Dermis blood vessel endothelial cell (primary cell): Measurements from ENCODE around the gene TPH2. TPM values are rescaled to one million over a fixed set of nuclear protein-coding genes. Genes with fewer than 3 reads are reported as not detected.

Source experiments
- DNase-seq: peaks from one replicate; pipeline ENCODE4 v3.0.0; 2010
- total RNA-seq: library from RNA; depleted of rRNA; stranded (reverse); fragments of >200 nt; gene quantifications from 2 replicates; pipeline ENCODE4 v1.2.3, GENCODE V29; 2014

The TPH2 gene
- total RNA-seq, 1 donor from 2014 or later, result not detected

DNA sequence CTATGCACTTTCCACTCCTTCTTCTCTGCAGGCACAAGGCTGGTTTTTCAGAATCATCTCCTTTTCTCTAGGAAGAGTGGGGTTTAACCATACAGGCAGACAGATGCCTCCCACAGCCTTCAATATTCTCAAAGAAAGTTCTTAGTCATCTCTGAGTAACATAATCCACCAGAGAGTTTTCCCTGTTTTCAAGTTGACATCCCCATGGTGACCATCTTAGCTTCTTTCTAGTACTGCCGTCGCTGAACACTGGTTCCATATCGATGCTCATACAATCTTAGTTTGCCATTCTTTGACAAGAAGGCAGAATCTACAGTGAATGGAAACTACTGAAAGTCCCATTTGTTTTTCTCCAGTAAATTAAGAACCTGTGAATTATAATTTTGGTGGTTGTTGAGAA lies 28.6 kb downstream of the TPH2 start:
- DNase-seq, result no peak

DNA sequence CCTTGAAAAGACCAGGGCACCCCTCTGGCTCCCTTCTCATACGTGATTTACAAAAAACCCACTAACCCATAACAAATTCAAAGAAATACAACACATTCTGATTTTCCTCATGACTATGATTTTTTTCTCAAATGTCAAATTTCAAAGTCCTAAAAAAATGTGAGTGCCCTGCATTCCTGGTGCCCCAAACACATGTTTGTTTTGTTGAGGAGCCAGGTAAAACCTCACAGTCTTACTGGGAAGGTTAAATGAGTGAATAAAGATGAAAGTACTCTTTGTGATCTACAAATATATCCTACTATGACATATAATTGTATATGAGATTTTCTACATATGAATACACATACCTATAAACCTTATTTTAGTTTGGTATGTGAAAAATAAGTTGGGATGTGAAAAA lies 30.7 kb downstream of the TPH2 start:
- DNase-seq, result no peak

DNA sequence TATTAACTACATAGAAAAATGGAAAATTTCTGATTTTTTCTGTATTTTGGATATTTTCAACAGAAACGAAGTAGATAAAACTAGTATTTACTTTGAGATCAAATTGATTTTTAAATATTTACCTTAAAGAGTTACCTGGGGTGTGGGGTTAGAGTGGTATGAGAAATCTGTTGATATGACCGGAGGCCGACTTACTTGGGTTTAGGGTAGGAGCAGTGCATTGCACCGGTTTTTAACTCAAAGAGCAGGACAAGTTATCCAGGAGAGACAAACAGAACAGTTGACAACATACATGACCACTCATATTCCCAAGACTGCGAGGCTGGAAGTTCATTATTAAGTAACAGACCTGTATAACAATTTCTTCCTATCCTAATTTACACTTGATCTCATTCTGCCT lies 31.4 kb downstream of the TPH2 start:
- no peak for DNase-seq

DNA sequence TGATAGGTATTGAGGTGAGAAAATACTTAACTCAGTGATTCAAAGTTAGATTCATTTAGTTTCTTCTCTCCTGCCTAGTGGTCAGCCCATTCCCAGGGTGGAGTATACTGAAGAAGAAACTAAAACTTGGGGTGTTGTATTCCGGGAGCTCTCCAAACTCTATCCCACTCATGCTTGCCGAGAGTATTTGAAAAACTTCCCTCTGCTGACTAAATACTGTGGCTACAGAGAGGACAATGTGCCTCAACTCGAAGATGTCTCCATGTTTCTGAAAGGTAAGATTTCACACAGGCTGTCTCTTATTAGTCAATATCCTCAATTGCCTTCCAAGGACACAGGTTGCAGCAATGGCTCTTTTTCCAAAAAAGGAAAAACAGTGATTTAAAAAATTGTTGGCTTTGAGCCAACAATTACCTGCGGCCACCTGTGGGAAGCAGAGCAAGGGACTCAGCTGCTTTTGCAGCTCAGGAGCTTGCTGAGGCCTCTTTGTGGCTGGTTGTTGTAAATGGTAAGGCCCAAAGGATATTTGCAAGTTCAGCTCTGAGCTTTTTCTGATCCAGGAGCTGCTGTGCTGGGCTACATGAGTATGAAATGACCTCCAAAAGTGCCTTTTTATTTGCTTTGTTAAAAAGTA lies 33.9 kb downstream of the TPH2 start:
- no peak for DNase-seq

DNA sequence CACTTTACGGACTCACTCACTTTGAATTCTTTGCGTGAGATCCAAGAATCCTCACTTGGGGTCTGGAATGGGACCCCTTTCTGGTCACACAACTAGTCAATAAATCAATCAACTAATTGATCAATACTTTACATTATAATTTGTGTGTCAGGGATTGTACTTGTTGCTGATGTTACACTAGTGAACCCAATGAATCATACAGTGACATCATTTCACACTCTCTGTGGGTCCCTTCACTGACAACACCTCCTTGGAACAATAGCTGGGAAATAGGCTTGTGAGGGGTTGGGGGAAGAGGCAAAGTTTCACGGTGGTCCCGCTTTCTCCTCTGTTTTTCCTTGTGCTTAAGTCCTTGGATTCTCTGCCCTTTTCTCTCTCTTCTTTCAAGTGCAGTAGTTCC lies 35.0 kb downstream of the TPH2 start:
- no peak for DNase-seq

DNA sequence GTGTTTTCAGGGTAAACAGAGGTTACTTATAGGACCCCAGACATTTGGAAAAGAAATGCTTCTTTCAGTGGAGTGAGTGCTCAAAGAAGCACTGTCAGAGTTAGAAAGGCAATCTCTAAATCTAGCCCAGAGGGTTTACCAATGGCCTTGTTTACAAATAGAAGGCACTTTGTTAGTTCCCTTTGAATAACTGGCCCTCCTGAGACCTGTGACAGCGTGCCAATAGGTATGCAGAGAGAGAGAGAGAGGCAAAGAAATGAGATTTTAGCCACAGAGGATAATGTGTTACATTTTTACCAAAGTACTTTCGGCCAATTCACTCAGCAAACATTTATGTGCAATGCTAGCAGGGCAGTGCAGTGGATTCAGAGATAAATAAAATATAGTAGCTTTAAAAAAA lies 41.9 kb downstream of the TPH2 start:
- DNase-seq, result no peak

DNA sequence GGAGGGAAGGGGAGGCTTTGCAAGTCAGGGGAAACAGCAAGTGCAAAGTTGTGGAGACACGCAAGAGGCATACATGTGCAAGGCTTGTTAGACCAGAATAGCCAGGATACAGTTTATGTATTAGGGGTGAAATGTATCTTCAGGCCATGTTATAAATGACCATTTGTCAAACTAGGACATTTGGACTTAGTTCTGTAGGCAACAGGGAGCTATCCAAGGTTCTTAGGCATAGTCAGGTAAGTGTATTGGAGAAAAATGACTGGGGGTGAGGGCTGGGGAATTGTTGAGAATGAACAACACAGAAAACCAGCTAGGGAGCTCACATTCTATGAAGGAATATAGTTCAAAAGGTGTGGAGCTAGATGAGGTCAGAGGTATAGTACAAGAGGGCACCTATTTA lies 42.5 kb downstream of the TPH2 start:
- no peak for DNase-seq

DNA sequence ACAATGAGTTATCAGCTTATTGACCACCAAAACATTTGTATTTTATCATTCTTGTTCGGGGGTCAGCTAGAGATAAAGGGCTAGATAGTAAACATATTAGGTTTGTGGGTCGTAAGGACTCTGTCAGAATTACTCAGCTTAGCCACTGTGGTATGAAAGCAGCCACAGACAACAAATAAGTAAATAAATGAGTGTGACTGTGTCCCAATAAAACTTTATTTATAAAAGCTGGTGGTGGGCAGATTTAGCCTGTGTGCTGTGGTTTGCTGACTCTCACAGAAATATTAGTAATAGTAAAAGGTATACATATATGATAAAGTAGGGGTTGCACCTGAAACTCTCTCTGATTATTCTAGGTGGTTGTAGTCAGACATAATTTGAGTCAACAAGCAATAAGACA lies 56.1 kb downstream of the TPH2 start:
- no peak for DNase-seq

DNA sequence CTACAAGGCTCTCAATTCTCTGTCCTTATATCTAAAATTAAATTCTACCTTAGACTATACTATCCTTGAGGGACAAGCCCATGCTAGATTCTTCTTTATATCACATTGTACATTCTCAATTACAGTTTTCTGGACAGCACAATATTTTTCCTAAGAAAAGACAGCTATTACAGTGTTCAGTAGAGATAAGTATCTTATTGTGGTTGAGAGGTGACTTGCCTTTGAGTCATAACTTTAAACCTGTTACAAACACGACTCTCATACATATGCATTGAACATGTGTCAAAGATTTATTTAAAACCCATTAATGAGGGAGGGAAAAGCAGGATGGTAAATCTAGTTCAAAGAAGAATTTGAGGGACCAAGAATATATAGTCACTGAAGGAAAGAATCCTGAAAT lies 61.1 kb downstream of the TPH2 start:
- DNase-seq, result no peak

DNA sequence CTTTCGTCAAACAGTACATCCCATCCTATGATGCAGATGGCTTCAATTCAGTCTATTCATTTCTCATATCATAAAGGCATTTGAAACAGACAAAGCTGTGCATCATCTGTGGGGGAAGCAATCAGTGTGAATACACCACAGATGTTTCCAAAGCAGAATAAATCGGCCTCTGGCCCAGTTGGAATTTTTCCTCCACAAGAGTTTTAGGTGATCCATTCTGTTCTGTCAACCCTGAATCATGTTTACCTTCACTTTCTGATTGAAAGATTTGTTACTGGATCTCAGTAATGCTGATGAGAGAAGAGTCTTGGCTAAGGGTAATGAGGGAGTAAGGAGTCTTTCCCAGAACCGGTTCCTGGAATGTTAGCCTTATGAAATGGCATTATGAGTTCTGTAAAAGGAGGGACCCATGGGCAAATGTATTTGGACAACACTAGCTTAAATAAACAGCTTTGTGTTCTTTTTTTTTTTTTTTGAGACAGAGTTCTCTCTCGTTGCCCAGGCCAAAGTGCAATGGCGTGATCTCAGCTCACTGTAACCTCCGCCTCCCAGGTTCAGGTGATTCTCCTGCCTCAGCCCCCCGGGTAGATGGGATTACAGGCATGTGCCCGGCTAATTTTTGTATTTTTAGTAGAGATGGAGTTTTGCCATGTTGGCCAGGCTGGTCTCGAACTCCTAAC lies 62.5 kb downstream of the TPH2 start:
- DNase-seq, result no peak

DNA sequence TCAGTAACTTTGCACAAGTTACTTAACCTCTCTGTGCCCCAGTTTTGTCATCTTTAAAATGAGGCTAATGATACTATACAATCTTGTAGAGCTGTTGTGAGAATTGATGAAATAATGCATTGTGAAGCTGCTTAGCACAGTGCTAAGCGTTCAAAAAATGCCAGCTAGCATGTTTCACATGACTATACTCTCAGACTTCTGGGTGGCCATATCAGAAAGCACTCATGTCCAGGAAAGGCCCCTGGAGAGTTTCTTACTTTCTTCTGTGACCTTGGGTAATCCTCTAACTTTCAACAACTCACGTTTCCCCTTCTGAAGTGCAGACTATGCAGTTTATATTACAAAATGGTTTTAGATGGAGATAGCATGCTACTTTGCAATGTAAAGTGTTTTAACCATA lies 68.1 kb downstream of the TPH2 start:
- DNase-seq, result no peak

DNA sequence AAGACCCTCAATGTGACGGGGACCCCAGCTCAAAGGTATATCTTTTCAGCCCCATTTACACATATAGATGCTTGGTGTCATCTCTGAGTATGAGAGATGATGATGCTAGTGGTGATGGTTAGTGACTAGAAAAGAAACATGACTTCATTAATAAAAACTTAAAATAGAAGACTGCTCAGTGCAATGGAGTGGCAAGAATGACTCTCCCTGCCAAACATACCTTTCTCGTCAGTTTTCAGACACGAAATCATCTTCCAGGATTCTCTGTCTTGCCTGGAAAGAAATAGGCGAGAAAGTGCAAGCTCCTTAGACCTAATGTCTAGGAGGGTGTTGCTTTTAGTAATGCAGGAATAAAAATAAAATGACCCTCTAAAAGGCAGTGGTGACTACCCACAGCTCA lies 71.7 kb downstream of the TPH2 start:
- DNase-seq, result no peak

DNA sequence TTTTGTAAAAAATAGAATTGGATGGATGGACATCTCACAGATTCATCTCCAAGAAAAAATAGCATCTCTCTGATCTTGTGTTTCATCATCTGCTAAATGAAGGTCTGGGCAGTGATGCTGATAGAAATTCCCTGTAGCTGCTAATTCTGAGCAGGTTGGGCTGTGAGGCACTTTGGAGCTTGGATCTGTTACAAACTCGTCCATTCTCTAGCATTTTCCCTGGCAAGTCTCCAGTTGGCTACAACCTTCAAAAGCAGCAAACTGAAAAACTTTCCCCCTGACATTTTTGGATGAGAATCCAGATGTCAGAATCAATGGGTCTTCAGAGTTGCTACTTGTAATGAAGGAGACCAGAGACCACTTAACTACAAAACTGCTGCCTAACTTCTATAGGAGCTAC lies 72.7 kb downstream of the TPH2 start:
- no peak for DNase-seq

DNA sequence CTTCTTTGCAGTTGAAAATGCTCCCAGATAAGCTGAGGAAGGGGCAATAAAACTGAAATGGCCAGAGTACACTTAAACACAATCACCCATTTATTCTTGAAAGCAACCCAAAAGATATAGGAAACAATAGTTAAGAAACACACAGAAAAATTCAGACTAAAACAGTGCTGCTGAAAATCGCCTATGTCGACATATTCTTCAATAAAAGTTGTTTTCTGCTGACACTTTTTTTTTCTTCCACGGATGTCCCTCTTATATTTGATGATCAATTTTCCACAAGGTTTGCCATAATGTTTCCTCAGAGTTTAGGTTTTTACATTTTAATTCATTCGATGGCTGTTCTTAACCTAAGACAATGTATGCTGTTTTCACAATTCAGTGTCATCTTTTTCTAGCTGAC lies 74.2 kb downstream of the TPH2 start:
- no peak for DNase-seq

DNA sequence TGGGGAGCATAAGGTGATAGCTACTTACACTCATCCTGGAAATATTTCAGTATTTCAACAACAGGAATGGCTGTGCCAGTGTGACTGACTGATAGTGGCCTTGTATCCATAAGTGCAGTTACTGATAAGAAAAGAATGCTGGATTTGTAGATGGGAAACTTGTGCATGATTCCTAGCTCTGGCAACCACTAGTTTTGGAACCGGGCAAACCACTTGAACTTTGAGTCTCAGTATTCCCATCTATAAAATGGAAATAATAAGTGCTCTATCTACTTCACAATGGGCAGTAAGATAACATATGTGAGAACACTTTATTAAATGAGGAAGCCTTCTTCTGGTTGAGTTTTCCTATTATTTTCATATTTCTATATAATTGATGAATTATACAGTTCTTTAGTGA lies 77.2 kb downstream of the TPH2 start:
- DNase-seq, result no peak

DNA sequence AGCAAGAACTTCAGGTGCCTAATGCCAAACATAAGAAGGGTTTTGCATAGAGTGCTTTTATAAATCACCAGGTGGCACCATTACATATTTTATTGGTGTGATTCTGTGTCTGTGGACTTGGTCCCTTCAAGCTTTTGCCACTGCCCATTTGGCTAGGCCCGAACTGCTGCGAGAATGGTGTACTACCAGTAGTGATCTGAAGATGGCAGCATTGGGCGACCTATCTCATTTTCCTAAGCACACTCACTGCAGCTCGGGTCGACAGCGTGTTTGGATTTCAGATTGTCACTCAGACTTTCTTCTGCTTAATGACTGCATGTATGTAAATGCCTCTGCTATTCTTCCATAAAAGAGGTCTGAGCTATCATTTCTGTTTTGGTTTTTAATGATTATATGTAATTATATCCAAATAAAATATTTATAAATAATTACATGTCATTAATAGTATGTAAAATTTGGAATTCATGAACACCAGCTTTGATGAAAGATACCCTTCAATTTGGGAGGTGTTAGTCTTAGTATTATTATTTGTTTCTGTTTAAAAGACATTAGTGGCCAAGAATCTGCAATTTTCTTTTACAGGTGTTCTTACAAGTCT lies 78.5 kb downstream of the TPH2 start:
- peak; percentile 84 for DNase-seq

DNA sequence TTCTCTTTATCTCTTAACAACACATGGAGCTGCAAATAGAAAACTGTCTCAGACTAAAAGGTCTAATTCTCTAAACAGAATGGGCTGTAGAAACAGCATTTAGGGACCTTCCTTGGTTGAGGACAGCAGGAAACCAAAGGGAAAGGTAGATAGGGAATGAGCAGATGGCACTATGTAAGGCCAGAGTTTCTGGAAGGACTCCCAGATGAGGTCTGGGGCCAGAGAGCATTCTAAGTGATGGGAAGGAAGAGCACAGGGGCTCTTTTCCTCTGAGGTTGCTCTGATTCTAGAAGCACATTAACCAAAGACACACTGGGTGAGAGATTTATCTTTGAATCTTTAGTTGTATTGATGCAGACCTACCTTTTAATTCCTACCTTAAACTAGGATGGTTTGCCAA lies 79.4 kb downstream of the TPH2 start:
- no peak for DNase-seq

DNA sequence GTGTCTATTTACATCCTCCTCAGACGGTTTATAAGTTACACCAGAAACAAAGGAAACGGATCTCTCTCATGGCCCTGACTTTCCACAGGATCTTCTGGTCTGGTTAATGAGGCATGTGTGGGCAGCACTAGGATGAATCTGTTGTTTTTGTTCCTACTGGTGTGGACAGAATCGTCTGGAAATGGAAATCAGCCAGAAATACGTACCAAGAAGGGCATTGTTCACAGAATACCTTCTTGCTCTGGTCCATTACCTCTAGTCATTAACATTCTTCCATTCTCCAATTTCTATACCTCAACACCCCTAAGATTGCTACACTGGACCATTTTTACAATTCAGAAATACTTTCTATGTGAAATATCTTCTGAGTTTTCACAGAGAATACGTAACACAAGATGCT lies 86.0 kb downstream of the TPH2 start:
- no peak for DNase-seq

DNA sequence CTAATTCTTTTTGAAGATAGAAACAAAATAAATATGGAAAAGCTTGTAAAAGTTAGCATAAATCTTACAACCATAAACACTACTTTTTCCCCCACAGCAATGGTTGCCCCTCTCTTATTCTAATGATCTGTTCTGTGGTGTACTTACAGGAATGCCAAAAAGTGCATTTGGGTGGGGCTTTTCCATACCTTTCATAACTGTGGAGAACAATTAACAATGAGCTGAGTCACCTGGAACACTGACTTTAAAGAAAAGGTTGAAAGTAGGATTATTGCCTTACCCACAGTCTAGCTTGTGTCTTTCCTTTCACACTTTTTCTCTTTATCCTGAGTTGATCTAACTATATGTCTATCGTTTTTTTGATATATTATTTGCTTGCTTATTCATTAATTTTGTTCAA lies 86.9 kb downstream of the TPH2 start:
- no peak for DNase-seq

DNA sequence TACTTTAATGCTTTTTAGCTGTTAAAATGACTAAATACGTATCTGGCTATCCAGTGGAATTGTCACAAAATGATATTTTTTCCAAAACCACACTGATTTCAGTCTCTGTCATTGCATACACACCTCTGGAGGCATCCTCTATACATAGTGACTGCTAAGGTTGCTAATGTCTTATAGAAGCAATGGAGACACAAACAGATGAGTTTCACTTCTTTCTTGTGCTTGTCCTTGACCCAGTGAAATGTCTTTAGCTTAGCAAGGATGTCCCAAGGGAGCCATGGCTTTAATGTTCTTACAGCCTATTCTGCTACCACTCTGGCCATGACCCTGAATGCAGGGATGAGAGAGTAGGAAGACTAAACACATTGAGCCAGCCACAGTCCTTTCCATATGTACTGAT lies 90.3 kb downstream of the TPH2 start:
- DNase-seq, result no peak

DNA sequence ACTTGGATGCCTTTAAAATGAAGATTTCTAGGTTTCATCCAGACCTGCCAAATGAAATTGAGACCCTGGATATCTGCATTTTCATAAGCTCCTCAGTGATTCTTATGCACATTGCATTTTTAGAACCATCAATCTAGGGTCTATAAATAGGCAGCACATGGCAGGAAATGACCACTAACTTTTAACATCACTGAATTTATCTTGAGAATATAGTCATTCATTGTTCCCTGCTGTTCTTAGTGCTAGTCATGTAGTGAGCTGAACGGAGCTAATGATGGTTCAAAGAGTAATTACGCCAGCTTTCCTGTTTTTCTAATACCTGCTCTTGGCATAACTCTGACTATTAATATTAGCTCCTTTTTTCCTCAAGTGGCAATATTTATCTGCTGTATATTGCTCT lies 91.6 kb downstream of the TPH2 start:
- DNase-seq, result no peak

DNA sequence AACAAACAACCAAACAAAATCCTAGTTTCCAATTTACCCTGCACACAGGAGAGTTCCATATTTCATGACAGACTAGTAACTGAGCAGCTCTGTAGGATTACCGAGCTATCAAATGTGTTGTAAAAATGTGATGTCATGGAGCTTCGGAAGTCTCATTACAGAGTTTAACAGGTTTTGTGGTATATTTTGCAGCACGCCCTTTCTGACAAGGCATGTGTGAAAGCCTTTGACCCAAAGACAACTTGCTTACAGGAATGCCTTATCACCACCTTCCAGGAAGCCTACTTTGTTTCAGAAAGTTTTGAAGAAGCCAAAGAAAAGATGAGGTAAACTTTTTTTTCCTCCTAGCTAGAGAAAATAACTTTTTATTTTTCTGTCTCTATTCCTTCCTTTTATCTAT lies 92.4 kb downstream of the TPH2 start:
- DNase-seq, result no peak

DNA sequence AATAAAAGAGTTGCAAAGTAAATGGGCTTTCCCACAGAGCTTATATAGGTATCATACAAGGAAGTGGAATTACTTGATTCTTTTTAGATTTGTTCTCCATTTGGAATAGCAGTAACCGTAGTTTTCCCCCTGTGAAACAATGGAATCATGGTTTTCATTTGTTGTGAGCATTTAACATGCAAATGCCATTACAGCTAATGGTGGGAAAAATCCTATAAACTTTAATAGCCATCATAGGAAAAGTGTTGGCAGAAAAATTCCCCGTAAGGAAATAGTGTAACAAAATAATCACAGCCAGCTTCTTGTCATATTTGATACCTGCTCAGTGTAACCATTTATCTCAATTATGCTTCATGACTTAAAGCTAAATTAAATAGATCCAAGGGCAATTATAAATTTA lies 95.3 kb downstream of the TPH2 start:
- DNase-seq, result no peak

DNA sequence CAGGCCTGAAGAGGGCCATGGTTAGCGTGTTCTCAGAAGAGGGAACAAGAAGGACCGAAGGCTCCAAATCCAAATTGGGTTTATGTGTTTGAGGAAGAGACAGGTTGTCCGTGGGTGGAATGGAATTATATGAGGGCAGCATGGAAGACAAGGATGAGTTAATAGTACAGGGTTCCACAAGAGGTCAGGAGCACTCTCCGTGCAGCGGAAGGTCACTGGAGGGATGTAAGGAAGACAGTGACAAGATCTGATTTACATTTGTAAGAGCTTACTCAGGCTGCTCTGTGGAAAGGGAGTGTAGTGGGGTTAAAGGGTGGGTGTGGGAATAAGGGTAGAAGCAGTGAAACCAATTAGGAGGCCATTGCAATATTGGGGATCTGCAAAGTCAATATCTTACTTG lies 97.0 kb downstream of the TPH2 start:
- no peak for DNase-seq

DNA sequence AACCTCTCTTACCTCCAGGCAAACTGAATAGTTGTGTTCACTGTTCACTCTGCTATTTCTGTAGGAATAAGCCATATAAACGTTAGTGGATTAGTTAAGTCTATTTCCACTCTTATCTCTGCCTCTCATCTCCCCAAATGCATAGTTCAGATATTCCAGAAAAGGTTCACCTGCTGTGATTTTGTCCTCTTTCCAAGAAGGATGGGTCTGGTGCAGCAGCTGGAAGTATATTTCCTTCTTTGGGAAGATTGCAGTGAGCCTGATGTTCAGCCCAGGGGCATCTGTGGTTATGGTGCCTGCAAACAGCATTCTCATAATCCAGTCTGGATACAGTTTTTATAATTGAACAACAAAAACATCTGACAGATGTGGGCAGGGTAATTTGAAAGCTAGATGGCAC lies 97.7 kb downstream of the TPH2 start:
- no peak for DNase-seq
